PFSK-1 (cell line): Measurements from ENCODE around the gene SLC39A11.

ENCODE experiments used
- FOXP2 ChIP-seq: optimal IDR thresholded peaks from 2 replicates; pipeline ENCODE3; 2011; ENCODE audit warnings: borderline replicate concordance, control low read depth, inconsistent platforms; ENCODE audit not compliant: insufficient read depth; ENCODE audit errors: extremely low read length, extremely low read depth
- POLR2AphosphoS5 ChIP-seq: IDR thresholded peaks from 2 replicates; pipeline ENCODE4 v1.6.1; 2012; ENCODE audit warnings: low read depth, mild to moderate bottlenecking, control low read depth, low read length, moderate library complexity
- SIN3A ChIP-seq: IDR thresholded peaks from 2 replicates; pipeline ENCODE4 v1.6.1; 2012; ENCODE audit warnings: mild to moderate bottlenecking, low read length, moderate library complexity, borderline replicate concordance; ENCODE audit not compliant: insufficient read depth
- TAF1 ChIP-seq: IDR thresholded peaks from 2 replicates; pipeline ENCODE4 v1.6.1; 2012; ENCODE audit warnings: low read length, control low read depth, borderline replicate concordance; ENCODE audit not compliant: insufficient read depth
- TF ChIP-seq, protein P1 (sequence below), 2 experiments: IDR thresholded peaks; 2 replicates each; pipeline versions ENCODE4 v1.6.1 to v1.8.0; 2011 to 2012; ENCODE audit warnings: low read depth in 2 of 2, low read length in 2 of 2, control low read depth in 1 of 2, inconsistent platforms in 1 of 2, mild to moderate bottlenecking in 1 of 2, moderate library complexity in 1 of 2; ENCODE audit not compliant: insufficient read depth in 1 of 2

The SLC39A11 gene

DNA sequence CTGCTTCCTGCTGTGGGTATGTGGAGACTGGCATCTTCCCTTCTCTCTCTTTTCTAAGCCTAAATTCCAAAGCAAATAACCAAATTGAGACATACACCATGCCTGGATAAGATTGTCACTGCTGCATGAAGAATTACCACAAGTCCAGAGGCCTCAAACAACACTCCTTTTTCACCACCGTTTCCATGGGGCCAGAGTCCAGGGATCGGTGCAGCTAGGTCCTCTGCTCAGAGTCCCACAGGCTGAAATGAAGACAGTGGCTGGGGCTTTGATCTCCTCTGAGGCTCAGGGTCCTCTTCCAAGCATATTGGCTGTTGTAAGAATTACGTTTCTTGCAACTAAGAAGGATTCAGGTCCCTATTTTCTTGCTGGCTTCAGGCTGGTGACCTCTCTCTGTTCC is 130.4 kb downstream of the SLC39A11 start:
- no peak for TF ChIP-seq FOXP2
- TF ChIP-seq, protein P1, sequence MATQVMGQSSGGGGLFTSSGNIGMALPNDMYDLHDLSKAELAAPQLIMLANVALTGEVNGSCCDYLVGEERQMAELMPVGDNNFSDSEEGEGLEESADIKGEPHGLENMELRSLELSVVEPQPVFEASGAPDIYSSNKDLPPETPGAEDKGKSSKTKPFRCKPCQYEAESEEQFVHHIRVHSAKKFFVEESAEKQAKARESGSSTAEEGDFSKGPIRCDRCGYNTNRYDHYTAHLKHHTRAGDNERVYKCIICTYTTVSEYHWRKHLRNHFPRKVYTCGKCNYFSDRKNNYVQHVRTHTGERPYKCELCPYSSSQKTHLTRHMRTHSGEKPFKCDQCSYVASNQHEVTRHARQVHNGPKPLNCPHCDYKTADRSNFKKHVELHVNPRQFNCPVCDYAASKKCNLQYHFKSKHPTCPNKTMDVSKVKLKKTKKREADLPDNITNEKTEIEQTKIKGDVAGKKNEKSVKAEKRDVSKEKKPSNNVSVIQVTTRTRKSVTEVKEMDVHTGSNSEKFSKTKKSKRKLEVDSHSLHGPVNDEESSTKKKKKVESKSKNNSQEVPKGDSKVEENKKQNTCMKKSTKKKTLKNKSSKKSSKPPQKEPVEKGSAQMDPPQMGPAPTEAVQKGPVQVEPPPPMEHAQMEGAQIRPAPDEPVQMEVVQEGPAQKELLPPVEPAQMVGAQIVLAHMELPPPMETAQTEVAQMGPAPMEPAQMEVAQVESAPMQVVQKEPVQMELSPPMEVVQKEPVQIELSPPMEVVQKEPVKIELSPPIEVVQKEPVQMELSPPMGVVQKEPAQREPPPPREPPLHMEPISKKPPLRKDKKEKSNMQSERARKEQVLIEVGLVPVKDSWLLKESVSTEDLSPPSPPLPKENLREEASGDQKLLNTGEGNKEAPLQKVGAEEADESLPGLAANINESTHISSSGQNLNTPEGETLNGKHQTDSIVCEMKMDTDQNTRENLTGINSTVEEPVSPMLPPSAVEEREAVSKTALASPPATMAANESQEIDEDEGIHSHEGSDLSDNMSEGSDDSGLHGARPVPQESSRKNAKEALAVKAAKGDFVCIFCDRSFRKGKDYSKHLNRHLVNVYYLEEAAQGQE (IDR thresholded peaks at IDR 0.05; ENCODE audit: insufficient read depth in 1 of 2, low read depth in 2 of 2, low read length in 2 of 2): no peak
- no peak for TF ChIP-seq SIN3A
- TF ChIP-seq TAF1: no peak

GRCh38 chr17:72955391-72956140 is 136.9 kb downstream of the SLC39A11 start:
- TF ChIP-seq, protein P1 (IDR thresholded peaks at IDR 0.05; ENCODE audit: insufficient read depth in 1 of 2, low read depth in 2 of 2, low read length in 2 of 2): no peak
- TF ChIP-seq SIN3A: no peak
- TF ChIP-seq POLR2AphosphoS5: no peak
- TF ChIP-seq TAF1: no peak
- TF ChIP-seq FOXP2: no peak

GRCh38 chr17:72954579-72954978 is 137.9 kb downstream of the SLC39A11 start:
- no peak for TF ChIP-seq FOXP2
- TF ChIP-seq SIN3A: no peak
- no peak for TF ChIP-seq POLR2AphosphoS5
- TF ChIP-seq, protein P1 (IDR thresholded peaks at IDR 0.05; ENCODE audit: insufficient read depth in 1 of 2, low read depth in 2 of 2, low read length in 2 of 2): no peak
- TF ChIP-seq TAF1: no peak

DNA sequence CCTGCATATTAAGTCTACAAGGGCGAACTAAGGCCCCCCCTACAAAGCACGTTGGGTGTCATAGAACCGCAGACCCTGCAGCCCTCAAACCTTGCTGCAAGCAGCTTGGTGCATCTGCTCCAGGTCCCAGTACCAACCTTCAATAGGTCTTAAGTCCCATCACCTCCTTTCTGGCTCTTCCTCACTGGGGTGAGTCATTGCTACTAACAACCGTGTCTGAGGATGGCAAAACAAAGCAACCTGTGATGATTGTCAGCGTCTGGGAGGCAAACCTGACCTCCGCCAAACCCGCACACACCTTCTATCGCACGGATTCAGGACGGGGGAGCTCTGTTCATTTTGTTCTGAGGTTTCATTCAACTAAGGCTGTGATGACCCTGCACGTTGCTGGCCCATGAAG is 138.9 kb downstream of the SLC39A11 start:
- TF ChIP-seq, protein P1 (IDR thresholded peaks at IDR 0.05; ENCODE audit: insufficient read depth in 1 of 2, low read depth in 2 of 2, low read length in 2 of 2): no peak
- TF ChIP-seq POLR2AphosphoS5 (no peak), FOXP2 (no peak), TAF1 (no peak), SIN3A (no peak)
